Panc1 (cell line): Measurements from ENCODE around the gene SYT2.

Experiments used
- SIN3A ChIP-seq: IDR thresholded peaks from 2 replicates; pipeline ENCODE4 v1.6.1; 2012; ENCODE audit warnings: low read depth, mild to moderate bottlenecking, low read length, moderate library complexity, borderline replicate concordance; ENCODE audit not compliant: insufficient read depth
- TCF7L2 ChIP-seq: IDR thresholded peaks from 2 replicates; pipeline ENCODE4 v1.6.1; 2011; ENCODE audit warnings: mild to moderate bottlenecking, low read depth, low read length, inconsistent platforms

GRCh38 chr1:202661136-202661845 is 49.0 kb downstream of the SYT2 start:
- TF ChIP-seq SIN3A, result no peak
- no peak for TF ChIP-seq TCF7L2
